ENCODE data around the gene CCDC85C. TPM values are rescaled to one million over a fixed set of nuclear protein-coding genes. Genes with fewer than 3 reads are reported as not detected.

Gene CCDC85C
- polyA plus RNA-seq, 1 experiment, result 7.2 TPM

GRCh38 chr14:99564256-99564925 lies 39.6 kb downstream of the CCDC85C start:
- no peaks in the 10 kb centered on the region for H3K27me3 ChIP-seq (ENCODE audit: control insufficient read depth, insufficient read depth, low read length)
- H3K4me3 ChIP-seq (ENCODE audit: low read depth, low read length), result no peak overlapping the region
- peak; percentile 65 for DNase-seq (ENCODE audit: low read depth, low spot score)
- H3K9me3 ChIP-seq (ENCODE audit: control insufficient read depth, insufficient read depth, low read length), result no peaks in the 10 kb centered on the region
- TF ChIP-seq CTCF (IDR thresholded peaks at IDR 0.05; ENCODE audit: low read depth, low read length), result no peak
- POLR2A ChIA-PET, result no interaction called here
- CTCF ChIA-PET, result interaction anchor here (0.7 kb wide), 1 partner anchor 10 kb away, joined by 3 read pairs; no protein-coding TSS in a partner anchor
- H3K27ac ChIP-seq (ENCODE audit: low read depth, low read length), result peak overlapping the region; percentile 21

GRCh38 chr14:99563749-99564129 lies 40.3 kb downstream of the CCDC85C start:
- POLR2A ChIA-PET, result no interaction called here
- CTCF ChIA-PET, result interaction anchor here (1.3 kb wide), 1 partner anchor 11 kb away, joined by 4 read pairs; no protein-coding TSS in a partner anchor
- H3K4me3 ChIP-seq (ENCODE audit: low read depth, low read length), result no peak overlapping the region
- no peak for DNase-seq (ENCODE audit: low read depth, low spot score)
- TF ChIP-seq CTCF (IDR thresholded peaks at IDR 0.05; ENCODE audit: low read depth, low read length), result no peak
- H3K9me3 ChIP-seq (ENCODE audit: control insufficient read depth, insufficient read depth, low read length), result no peaks in the 10 kb centered on the region; the same call in none of the 2 replicates
- H3K27me3 ChIP-seq (ENCODE audit: control insufficient read depth, insufficient read depth, low read length), result no peaks in the 10 kb centered on the region
- no peak overlapping the region for H3K27ac ChIP-seq (ENCODE audit: low read depth, low read length)

GRCh38 chr14:99562856-99563748 lies 40.9 kb downstream of the CCDC85C start:
- H3K4me3 ChIP-seq (ENCODE audit: low read depth, low read length), result no peak overlapping the region
- TF ChIP-seq CTCF (IDR thresholded peaks at IDR 0.05; ENCODE audit: low read depth, low read length), result peak; percentile 61
- POLR2A ChIA-PET, result no interaction called here
- CTCF ChIA-PET, result interaction anchor here (0.8 to 1.3 kb wide), 6 partner anchors 11 to 322 kb away, joined by 3 to 4 read pairs (median 4); no protein-coding TSS in a partner anchor
- peak; percentile 39 for DNase-seq (ENCODE audit: low read depth, low spot score)
- H3K27ac ChIP-seq (ENCODE audit: low read depth, low read length), result no peak overlapping the region
- H3K9me3 ChIP-seq (ENCODE audit: control insufficient read depth, insufficient read depth, low read length), result no peaks in the 10 kb centered on the region; the same call in none of the 2 replicates
- H3K27me3 ChIP-seq (ENCODE audit: control insufficient read depth, insufficient read depth, low read length), result no peaks in the 10 kb centered on the region

- CTCF ChIA-PET, result interaction anchor here (1.1 to 1.3 kb wide), 2 partner anchors 11 to 61 kb away, joined by 3 to 4 read pairs; no protein-coding TSS in a partner anchor
These were observed 42.1 kb downstream of the CCDC85C start for GRCh38 chr14:99561864-99562263.

More at GRCh38 chr14:99561864-99562263, 42.1 kb downstream of the CCDC85C start:
- no peak for DNase-seq (ENCODE audit: low read depth, low spot score)
- Histone ChIP-seq H3K9me3 (ENCODE audit: control insufficient read depth, insufficient read depth, low read length) (no peaks in the 10 kb centered on the region; the same call in none of the 2 replicates), H3K27me3 (ENCODE audit: control insufficient read depth, insufficient read depth, low read length) (no peaks in the 10 kb centered on the region), H3K4me3 (ENCODE audit: low read depth, low read length) (no peak overlapping the region), H3K27ac (ENCODE audit: low read depth, low read length) (no peak overlapping the region)
- POLR2A ChIA-PET, result no interaction called here
- no peak for TF ChIP-seq CTCF (IDR thresholded peaks at IDR 0.05; ENCODE audit: low read depth, low read length)

Data from AG04450 (cell line).